Measurements from ENCODE around the gene ATG2A.

Gene ATG2A

DNA sequence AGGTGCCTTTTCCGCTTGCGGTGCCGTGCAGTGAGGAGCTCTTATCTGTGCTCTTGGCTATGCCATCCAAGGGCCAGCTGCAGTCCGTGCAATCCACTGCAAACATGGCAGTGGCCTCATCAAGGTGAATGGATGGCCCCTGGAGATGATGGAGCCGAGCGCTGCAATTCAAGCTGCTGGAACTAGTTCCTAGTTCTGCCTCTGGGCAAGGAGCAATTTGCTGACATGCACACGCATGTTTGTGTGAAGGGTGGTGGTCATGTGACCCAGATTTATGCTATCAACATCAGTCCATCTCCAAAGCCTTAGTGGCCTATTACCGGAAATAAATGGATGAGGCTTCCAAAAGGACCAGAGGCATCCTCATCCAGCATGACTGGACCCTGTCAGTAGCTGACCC, 35.5 kb downstream of the ATG2A start:
- ChIA-PET POLR2A (no interaction called here), CTCF (interaction anchor here (12.5 to 31.5 kb wide), 2 partner anchors 9 to 27 kb away, joined by 152 to 1137 read pairs; partner anchors contain the start of gene CDC42BPG)
- DNase-seq (ENCODE audit: extremely low spot score): no peak
- no peak for TF ChIP-seq CTCF (IDR thresholded peaks at IDR 0.05; ENCODE audit: control extremely low read depth, extremely low read depth, low read depth, missing control alignments)

- ChIA-PET POLR2A (interaction anchor here (6.1 kb wide), 1 partner anchor 16 kb away, joined by 225 read pairs; no protein-coding TSS in a partner anchor), CTCF (interaction anchor here (12.5 to 31.5 kb wide), 2 partner anchors 10 to 26 kb away, joined by 152 to 1137 read pairs; partner anchors contain the start of gene CDC42BPG)
- DNase-seq (ENCODE audit: extremely low spot score): no peak
- no peak for TF ChIP-seq CTCF (IDR thresholded peaks at IDR 0.05; ENCODE audit: control extremely low read depth, extremely low read depth, low read depth, missing control alignments)
Measured at GRCh38 chr11:64880240-64881001, 36.6 kb downstream of the ATG2A start.

DNA sequence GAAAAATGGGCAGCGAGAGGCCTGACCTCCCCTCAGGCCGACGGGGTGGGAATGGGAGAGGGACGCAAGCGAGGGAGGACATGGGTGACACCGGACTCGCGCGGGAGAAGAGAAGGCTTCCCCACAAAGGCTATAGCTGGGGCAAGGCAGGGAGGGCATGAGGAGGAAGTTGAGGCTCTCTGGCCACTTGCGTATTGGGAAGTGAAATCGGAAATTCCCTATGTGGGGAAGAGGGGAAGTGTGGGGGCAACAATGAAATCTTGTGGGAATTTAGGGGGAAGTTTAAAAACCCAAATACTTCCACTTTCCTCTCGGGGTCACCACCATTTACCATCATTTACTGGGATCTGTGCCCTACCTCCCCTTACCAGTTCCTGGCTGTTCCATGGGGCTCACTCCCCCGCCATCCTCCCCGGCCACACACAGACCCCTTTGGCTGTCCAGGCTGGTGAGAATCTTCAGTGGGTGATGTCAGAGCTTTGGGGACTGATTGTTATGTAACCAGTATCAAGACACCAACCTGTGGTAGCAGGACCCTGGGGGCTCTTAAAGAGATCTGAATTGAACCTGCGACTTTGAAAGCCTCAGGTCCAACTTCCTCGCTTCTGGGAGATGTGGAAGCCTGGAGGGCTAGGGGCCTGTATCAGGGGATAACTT, 37.6 kb downstream of the ATG2A start:
- no peak for TF ChIP-seq CTCF (IDR thresholded peaks at IDR 0.05; ENCODE audit: control extremely low read depth, extremely low read depth, low read depth, missing control alignments)
- DNase-seq (ENCODE audit: extremely low spot score): no peak
- ChIA-PET POLR2A (interaction anchor here (0.7 to 7.8 kb wide), 3 partner anchors 15 to 42 kb away, joined by 4 to 225 read pairs (median 129); partner anchors contain the start of gene CDC42BPG), CTCF (interaction anchor here (12.5 to 31.5 kb wide), 2 partner anchors 11 to 25 kb away, joined by 152 to 1137 read pairs; partner anchors contain the start of gene CDC42BPG)

DNA sequence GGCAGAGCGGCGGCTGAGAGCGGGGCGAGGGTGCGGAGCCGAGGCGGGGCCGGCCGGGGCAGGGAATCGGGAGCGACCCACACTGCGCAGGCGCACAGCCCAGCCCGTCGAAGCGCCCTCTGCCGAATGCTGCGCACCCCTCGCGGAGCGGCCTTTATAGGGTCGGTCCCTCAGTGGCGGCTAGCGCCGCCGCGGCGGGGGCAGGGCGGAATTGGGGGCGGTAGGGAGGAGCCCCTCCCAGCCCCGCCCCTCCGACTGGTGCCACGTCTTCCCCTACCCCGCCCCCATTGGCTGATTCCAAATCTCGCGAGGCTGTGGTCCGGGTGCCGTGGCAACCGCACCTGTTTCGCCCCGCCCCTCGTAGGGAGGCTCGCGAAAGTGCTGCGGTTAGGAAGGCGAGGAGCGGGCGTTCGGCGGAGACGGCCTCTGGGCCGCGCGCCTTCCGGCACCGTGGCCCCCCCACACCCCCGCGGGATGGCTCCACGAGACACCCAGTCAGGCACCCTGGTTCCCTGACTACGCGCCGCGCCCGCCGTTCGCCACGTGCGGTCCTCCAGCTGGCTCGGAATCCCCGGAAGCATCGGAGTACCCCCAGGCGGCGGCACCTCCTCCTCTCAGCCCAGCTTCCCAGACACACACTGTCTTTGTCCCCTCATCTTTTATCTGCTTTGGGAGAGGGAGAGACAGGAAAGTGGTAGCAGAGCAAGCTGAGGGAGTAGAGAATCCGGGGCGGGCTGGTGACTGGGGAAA, 38.3 kb downstream of the ATG2A start, which contains the start of gene EHD1:
TSS of gene EHD1 (minus strand) at position 128 of the 750 bp plus-strand sequence. CDS start 157 bp downstream, outside the sequence.
- CTCF ChIA-PET: interaction anchor here (12.5 to 31.5 kb wide), 2 partner anchors 12 to 24 kb away, joined by 152 to 1137 read pairs; partner anchors contain the start of gene CDC42BPG
- POLR2A ChIA-PET: interaction anchor here (0.7 to 7.8 kb wide), 10 partner anchors 9 to 106 kb away, joined by 3 to 225 read pairs (median 6); partner anchors contain the start of genes CDC42BPG, MEN1, PPP2R5B and SF1
- peak; percentile 79 for TF ChIP-seq CTCF (IDR thresholded peaks at IDR 0.05; ENCODE audit: control extremely low read depth, extremely low read depth, low read depth, missing control alignments)
- DNase-seq (ENCODE audit: extremely low spot score): peak; percentile 100

DNA sequence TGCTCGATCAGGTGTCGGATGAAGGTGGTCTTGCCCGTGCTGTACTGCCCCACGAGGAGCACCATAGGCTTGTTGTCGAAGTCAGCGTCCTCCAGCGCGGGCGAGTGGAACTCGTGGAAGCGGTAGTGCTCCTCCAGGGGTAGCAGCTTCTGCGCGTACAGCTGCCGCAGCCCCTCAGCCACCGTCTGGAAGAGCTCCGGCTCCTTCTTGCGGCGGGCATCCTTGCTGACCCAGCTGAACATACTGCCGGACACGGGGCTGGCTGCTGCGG, 38.9 kb downstream of the ATG2A start:
- no peak for DNase-seq (ENCODE audit: extremely low spot score)
- ChIA-PET POLR2A (interaction anchor here (0.9 to 7.8 kb wide), 9 partner anchors 10 to 106 kb away, joined by 3 to 225 read pairs (median 7); partner anchors contain the start of genes CDC42BPG, MEN1, PPP2R5B and SF1), CTCF (interaction anchor here (12.5 to 31.5 kb wide), 2 partner anchors 13 to 24 kb away, joined by 152 to 1137 read pairs; partner anchors contain the start of gene CDC42BPG)
- no peak for TF ChIP-seq CTCF (IDR thresholded peaks at IDR 0.05; ENCODE audit: control extremely low read depth, extremely low read depth, low read depth, missing control alignments)

All from GM10248 (cell line).